A549 (cell line): ENCODE measurements around the gene ZNF638.

ENCODE experiments used
- CHD2 ChIP-seq: fragments of 150-350 bp; IDR thresholded peaks from 2 replicates; pipeline ENCODE4 v1.6.1; 2014; ENCODE audit warnings: low read length; ENCODE audit not compliant: partially characterized antibody
- CHD4 ChIP-seq: fragments of 200-600 bp; sonication (generic); IDR thresholded peaks from 2 replicates; pipeline ENCODE4 v1.6.1; 2016; ENCODE audit warnings: antibody characterized with exemption, mild to moderate bottlenecking, borderline replicate concordance
- CTCF ChIP-seq: fragments of >200 bp; sonication (Bioruptor Twin); formaldehyde crosslinking; IDR thresholded peaks from 3 replicates; pipeline ENCODE4 v1.5.1; 2016
- JUN ChIP-seq, 2 experiments: fragments of >200 bp; sonication (Bioruptor Twin); formaldehyde crosslinking; IDR thresholded peaks; 2 replicates in 1 of 2; 3 replicates in 1 of 2; pipeline ENCODE4 v1.6.1; 2016 to 2017
- MAFK ChIP-seq: fragments of 450-650 bp; IDR thresholded peaks from 2 replicates; pipeline ENCODE4 v1.6.1; 2014; ENCODE audit not compliant: partially characterized antibody
- REST ChIP-seq: fragments of 200-600 bp; sonication (generic); IDR thresholded peaks from 2 replicates; pipeline ENCODE4 v1.6.1; 2016; ENCODE audit warnings: antibody characterized with exemption, mild to moderate bottlenecking, moderate library complexity

DNA sequence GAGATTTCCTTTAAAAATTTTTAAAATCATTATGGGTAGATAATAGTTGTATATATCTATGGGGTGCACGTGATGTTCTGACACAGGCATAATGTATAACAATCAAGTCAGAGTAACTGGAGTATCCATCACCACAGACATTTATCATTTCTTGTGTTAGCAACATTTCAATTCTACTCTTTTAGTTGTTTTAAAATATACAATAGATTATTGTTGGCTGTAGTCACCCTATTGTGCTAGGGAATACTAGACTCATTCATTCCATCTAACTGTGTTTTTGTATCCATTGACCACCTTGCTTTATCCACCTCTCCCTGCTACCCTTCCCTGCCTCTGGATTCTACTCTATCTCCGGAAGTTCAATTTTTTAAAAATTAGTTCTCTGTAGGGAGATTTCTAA is 152.8 kb downstream of the ZNF638 start:
- no peak for TF ChIP-seq CHD4
- no peak for TF ChIP-seq CTCF
- TF ChIP-seq MAFK, result no peak
- no peak for TF ChIP-seq JUN (IDR thresholded peaks at IDR 0.05)
- no peak for TF ChIP-seq REST
- no peak for TF ChIP-seq CHD2
